Measurements from ENCODE around the gene KCNJ2. TPM values are rescaled to one million over a fixed set of nuclear protein-coding genes. Genes with fewer than 3 reads are reported as not detected.

KCNJ2 gene
- not detected for total RNA-seq

DNA sequence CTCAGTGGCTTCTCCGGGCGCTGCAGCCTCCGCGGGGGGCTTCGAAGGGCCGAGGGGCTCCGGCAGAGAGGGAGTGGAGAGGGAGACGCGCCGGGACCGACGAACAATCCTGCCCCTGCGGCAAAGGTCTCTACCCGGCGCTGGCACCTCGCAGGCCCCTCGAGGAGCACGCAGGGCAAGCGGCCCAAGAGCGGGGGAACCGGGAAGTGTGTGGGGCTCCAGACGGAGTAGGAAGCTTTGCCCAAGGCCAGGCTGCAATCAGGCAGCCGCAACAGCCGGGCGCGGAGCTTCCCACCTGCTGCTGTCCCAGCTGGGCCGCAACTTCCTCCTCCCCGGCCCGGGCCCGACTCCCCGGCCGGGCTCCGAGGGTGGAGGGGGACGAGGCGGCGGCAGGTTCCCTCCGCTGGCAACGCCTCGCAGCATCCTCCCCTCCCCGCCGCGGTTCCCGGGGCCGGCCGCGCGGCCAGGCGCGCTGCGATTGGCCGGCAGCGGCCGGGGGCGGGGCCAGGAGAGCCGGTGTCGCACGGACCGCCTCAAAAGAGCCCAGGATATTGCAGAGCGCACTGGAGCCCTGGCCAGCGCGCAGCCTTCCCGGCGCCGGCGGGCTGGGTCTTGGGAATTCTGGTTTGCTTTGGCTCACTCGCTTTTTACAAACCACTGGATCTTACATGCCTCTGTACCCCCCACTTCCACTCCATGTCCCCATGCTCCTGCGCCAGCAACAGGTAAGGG, at the start of gene KCNJ2:
Gene KCNJ2 (plus strand): TSS at position 556 of the 732 bp plus-strand sequence. CDS start 5,508 bp downstream, outside the sequence.
- H3K4me3 Mint-ChIP-seq = peak within 1 kb of the TSS; percentile 77 to 85
- H3K36me3 Mint-ChIP-seq (ENCODE audit: insufficient read depth in 2 of 2) = no peaks in the 10 kb centered on the region
- peaks cover 16% of the 10 kb centered on the region for H3K4me1 Mint-ChIP-seq (ENCODE audit: low read depth)
- peaks cover 79% of the 10 kb centered on the region for H3K27me3 Mint-ChIP-seq (ENCODE audit: low read depth)
- no peak within 1 kb of the TSS for H3K27ac Mint-ChIP-seq
- H3K9me3 Mint-ChIP-seq = peaks cover 0 to under 1% of the 10 kb centered on the region in 2 donors
- DNase-seq (peak; percentile 69 to 72), ATAC-seq (replicated peaks in 1 of 2) (peak; percentile 97)

GRCh38 chr17:70119545-70119944, 49.8 kb upstream of the KCNJ2 start:
- ATAC-seq (replicated peaks in 1 of 2) (no peak), DNase-seq (no peak)
- Mint-ChIP-seq H3K4me1 (ENCODE audit: low read depth) (no peaks in the 10 kb centered on the region), H3K36me3 (ENCODE audit: insufficient read depth in 2 of 2) (peaks cover 0 to 3% of the 10 kb centered on the region in 2 donors), H3K27me3 (ENCODE audit: low read depth) (peaks cover 17% of the 10 kb centered on the region), H3K27ac (no peak overlapping the region), H3K9me3 (peaks cover 0 to 3% of the 10 kb centered on the region in 2 donors), H3K4me3 (no peak overlapping the region)

DNA sequence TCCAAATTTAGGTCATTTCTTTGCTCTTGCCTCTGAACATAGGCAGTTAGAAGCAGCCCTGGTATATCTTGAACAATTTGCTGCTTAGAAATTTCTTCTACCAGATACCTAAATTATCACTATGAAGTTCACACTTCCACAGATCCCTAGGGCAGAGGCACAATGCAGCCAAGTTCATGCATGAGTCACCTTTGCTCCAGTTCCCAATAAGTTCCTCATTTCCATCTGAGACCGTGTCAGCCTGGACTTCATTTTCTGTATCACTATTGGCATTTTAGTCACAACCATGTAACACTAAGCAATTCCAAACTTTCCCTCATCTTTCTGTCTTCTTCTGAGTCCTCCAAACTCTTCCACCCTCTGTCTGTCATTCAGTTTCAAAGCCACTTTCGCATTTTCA, 49.3 kb upstream of the KCNJ2 start:
- H3K36me3 Mint-ChIP-seq (ENCODE audit: insufficient read depth in 2 of 2) = peaks cover 0 to 3% of the 10 kb centered on the region in 2 donors
- H3K4me1 Mint-ChIP-seq (ENCODE audit: low read depth) = no peaks in the 10 kb centered on the region
- ATAC-seq (replicated peaks in 1 of 2) (no peak), DNase-seq (no peak)
- no peak overlapping the region for H3K27ac Mint-ChIP-seq
- H3K4me3 Mint-ChIP-seq = no peak overlapping the region
- H3K27me3 Mint-ChIP-seq (ENCODE audit: low read depth) = peaks cover 17% of the 10 kb centered on the region
- peaks cover 0 to 3% of the 10 kb centered on the region in 2 donors for H3K9me3 Mint-ChIP-seq

DNA sequence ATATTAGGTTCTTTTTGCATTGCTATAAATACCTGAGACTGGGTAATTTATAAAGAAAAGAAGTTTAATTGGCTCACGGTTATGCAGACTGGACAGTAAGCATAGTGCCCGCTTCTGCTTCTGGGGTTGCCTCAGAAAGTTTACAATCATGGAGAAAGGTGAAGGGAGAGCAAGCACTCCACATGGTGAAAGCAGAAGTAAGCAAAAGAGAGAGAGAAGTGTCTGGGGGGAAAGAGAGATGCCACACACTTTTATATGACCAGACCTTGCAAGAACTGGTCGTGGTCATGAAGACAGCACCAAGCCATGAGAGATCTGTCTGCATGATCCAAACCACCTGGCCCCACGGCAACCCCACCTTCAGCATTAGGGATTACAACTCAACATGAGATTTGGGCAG, 48.9 kb upstream of the KCNJ2 start:
- no peak for ATAC-seq (replicated peaks in 1 of 2)
- DNase-seq = no peak
- H3K9me3 Mint-ChIP-seq = peaks cover 0 to 3% of the 10 kb centered on the region in 2 donors
- H3K27ac Mint-ChIP-seq = no peak overlapping the region
- H3K4me3 Mint-ChIP-seq = no peak overlapping the region
- peaks cover 0 to 3% of the 10 kb centered on the region in 2 donors for H3K36me3 Mint-ChIP-seq (ENCODE audit: insufficient read depth in 2 of 2)
- no peaks in the 10 kb centered on the region for H3K4me1 Mint-ChIP-seq (ENCODE audit: low read depth)
- peaks cover 17% of the 10 kb centered on the region for H3K27me3 Mint-ChIP-seq (ENCODE audit: low read depth)

GRCh38 chr17:70121126-70121525, 48.2 kb upstream of the KCNJ2 start:
- Mint-ChIP-seq H3K4me1 (ENCODE audit: low read depth) (no peaks in the 10 kb centered on the region), H3K27ac (no peak overlapping the region), H3K27me3 (ENCODE audit: low read depth) (peaks cover 17% of the 10 kb centered on the region), H3K9me3 (peaks cover 0 to 3% of the 10 kb centered on the region in 2 donors), H3K36me3 (ENCODE audit: insufficient read depth in 2 of 2) (peaks cover 0 to 3% of the 10 kb centered on the region in 2 donors), H3K4me3 (no peak overlapping the region)
- no peak for ATAC-seq (replicated peaks in 1 of 2)
- no peak for DNase-seq

GRCh38 chr17:70123193-70123592, 46.1 kb upstream of the KCNJ2 start:
- ATAC-seq (replicated peaks in 1 of 2) (no peak), DNase-seq (no peak)
- Mint-ChIP-seq H3K4me1 (ENCODE audit: low read depth) (no peaks in the 10 kb centered on the region), H3K36me3 (ENCODE audit: insufficient read depth in 2 of 2) (peaks cover 0 to 3% of the 10 kb centered on the region in 2 donors), H3K4me3 (no peak overlapping the region), H3K9me3 (peaks cover 0 to 3% of the 10 kb centered on the region in 2 donors), H3K27ac (no peak overlapping the region), H3K27me3 (ENCODE audit: low read depth) (peaks cover 10% of the 10 kb centered on the region)

- no peak overlapping the region for H3K27ac Mint-ChIP-seq
- peaks cover 0 to 3% of the 10 kb centered on the region in 2 donors for H3K36me3 Mint-ChIP-seq (ENCODE audit: insufficient read depth in 2 of 2)
- no peak for DNase-seq
- no peaks in the 10 kb centered on the region for H3K4me1 Mint-ChIP-seq (ENCODE audit: low read depth)
- peaks cover 0 to 4% of the 10 kb centered on the region in 2 donors for H3K9me3 Mint-ChIP-seq
- H3K4me3 Mint-ChIP-seq = no peak overlapping the region
- H3K27me3 Mint-ChIP-seq (ENCODE audit: low read depth) = peaks cover 15% of the 10 kb centered on the region
- ATAC-seq (replicated peaks in 1 of 2) = no peak
Observed at GRCh38 chr17:70124723-70125122, 44.6 kb upstream of the KCNJ2 start.

- Mint-ChIP-seq H3K27ac (no peak overlapping the region), H3K4me3 (no peak overlapping the region), H3K36me3 (ENCODE audit: insufficient read depth in 2 of 2) (no peaks in the 10 kb centered on the region), H3K27me3 (ENCODE audit: low read depth) (peaks cover 21% of the 10 kb centered on the region), H3K4me1 (ENCODE audit: low read depth) (no peaks in the 10 kb centered on the region), H3K9me3 (peaks cover 0 to 1% of the 10 kb centered on the region in 2 donors)
- ATAC-seq (replicated peaks in 1 of 2) (no peak), DNase-seq (no peak)
Observed at GRCh38 chr17:70127221-70127873, 42.0 kb upstream of the KCNJ2 start.

- DNase-seq = no peak
- Mint-ChIP-seq H3K27ac (no peak overlapping the region), H3K4me3 (no peak overlapping the region), H3K27me3 (ENCODE audit: low read depth) (peaks cover 30% of the 10 kb centered on the region), H3K4me1 (ENCODE audit: low read depth) (no peaks in the 10 kb centered on the region), H3K9me3 (peaks cover 0 to 1% of the 10 kb centered on the region in 2 donors), H3K36me3 (ENCODE audit: insufficient read depth in 2 of 2) (peaks cover 0 to 2% of the 10 kb centered on the region in 2 donors)
- ATAC-seq (replicated peaks in 1 of 2) = no peak
Observed at GRCh38 chr17:70128727-70129238, 40.5 kb upstream of the KCNJ2 start.

- Mint-ChIP-seq H3K36me3 (ENCODE audit: insufficient read depth in 2 of 2) (peaks cover 0 to 2% of the 10 kb centered on the region in 2 donors), H3K4me1 (ENCODE audit: low read depth) (no peaks in the 10 kb centered on the region), H3K4me3 (no peak overlapping the region), H3K27ac (no peak overlapping the region), H3K9me3 (peaks cover 0 to 1% of the 10 kb centered on the region in 2 donors), H3K27me3 (ENCODE audit: low read depth) (peaks cover 42% of the 10 kb centered on the region)
- DNase-seq (no peak), ATAC-seq (replicated peaks in 1 of 2) (no peak)
Observed at GRCh38 chr17:70130289-70130688, 39.0 kb upstream of the KCNJ2 start.

GRCh38 chr17:70132505-70132904, 36.8 kb upstream of the KCNJ2 start:
- Mint-ChIP-seq H3K4me3 (no peak overlapping the region), H3K27me3 (ENCODE audit: low read depth) (peaks cover 50% of the 10 kb centered on the region), H3K27ac (no peak overlapping the region), H3K4me1 (ENCODE audit: low read depth) (peaks cover 10% of the 10 kb centered on the region), H3K36me3 (ENCODE audit: insufficient read depth in 2 of 2) (peaks cover 0 to 2% of the 10 kb centered on the region in 2 donors), H3K9me3 (peaks cover 0 to 1% of the 10 kb centered on the region in 2 donors)
- DNase-seq (no peak), ATAC-seq (replicated peaks in 1 of 2) (no peak)

DNA sequence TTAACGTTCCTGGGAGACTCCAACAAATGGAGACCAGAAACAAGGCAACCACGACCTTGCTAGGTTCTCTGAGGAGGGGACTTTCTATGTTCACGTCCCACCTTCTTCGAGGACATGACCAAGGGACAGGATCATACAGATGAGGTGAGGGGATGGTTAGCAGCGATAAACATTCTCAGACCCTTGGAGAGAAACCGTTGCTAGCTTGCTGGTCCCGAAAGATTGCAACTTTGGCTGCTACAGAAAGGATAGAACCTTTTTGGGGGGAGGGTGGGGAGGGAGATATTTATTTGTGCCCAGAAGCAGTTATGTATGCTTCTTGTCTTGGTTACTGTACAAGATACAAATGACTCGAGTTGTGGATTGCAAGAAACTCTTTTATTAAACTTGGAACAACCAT, 35.3 kb upstream of the KCNJ2 start:
- Mint-ChIP-seq H3K4me3 (no peak overlapping the region), H3K9me3 (peaks cover 0 to 1% of the 10 kb centered on the region in 2 donors), H3K4me1 (ENCODE audit: low read depth) (peaks cover 25% of the 10 kb centered on the region), H3K36me3 (ENCODE audit: insufficient read depth in 2 of 2) (peaks cover 0 to 2% of the 10 kb centered on the region in 2 donors), H3K27ac (no peak overlapping the region), H3K27me3 (ENCODE audit: low read depth) (peaks cover 52% of the 10 kb centered on the region)
- DNase-seq (no peak), ATAC-seq (replicated peaks in 1 of 2) (no peak)

GRCh38 chr17:70134777-70135176, 34.6 kb upstream of the KCNJ2 start:
- peaks cover 54% of the 10 kb centered on the region for H3K27me3 Mint-ChIP-seq (ENCODE audit: low read depth)

More at GRCh38 chr17:70134777-70135176, 34.6 kb upstream of the KCNJ2 start:
- Mint-ChIP-seq H3K27ac (no peak overlapping the region), H3K36me3 (ENCODE audit: insufficient read depth in 2 of 2) (peaks cover 0 to 2% of the 10 kb centered on the region in 2 donors), H3K4me1 (ENCODE audit: low read depth) (peaks cover 25% of the 10 kb centered on the region), H3K9me3 (no peaks in the 10 kb centered on the region), H3K4me3 (no peak overlapping the region)
- DNase-seq (no peak), ATAC-seq (replicated peaks in 1 of 2) (no peak)
